ENCODE data around the gene CPNE8.
A peak's percentile ranks its signal among the peaks of the same experiment; 100 is the strongest.

The CPNE8 gene

DNA sequence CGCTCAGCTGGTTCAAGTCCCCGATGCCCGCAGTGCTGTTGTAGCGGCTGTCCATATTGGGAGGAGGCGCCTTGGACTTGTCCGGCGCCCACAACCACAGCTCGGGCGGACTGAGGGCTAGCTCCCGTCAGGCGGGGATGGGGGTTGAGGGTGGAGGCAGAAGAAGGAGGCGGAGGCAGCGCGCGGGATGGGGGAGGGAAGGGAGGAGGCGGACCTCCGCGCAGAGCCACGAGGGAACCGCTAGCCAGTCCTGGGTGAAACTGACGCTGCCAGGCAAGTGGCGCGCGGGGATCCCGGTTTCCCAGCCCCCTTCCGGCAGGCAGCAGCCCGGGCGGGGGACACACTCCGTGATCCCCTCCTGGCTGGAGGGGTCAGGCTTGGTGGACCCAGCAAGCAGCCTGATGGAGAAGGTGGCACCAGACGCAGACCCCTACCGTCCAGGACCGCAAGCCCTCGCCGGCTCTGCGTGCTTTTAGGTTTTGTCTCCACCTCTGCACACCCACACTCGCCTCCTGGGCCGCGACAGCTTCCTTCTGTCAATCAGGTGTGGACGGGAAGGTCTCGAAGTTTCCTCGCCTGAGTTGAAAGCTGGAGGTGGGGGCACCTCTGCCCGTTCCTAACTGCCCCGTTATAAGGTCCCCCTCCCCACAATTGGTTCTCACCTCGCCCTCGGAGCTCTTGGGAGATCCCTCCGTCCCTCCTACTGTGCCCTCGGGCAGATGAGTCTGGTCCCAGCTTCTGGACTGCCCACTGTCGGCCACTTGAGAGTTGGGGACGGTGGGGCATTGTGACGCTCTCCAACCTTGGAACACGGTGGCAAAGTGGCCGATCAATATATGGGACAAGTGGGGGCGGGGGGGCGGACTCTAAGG, at the start of gene CPNE8:
Gene CPNE8 (minus strand): TSS at position 112 of the 872 bp plus-strand sequence. CDS start 57 bp downstream, at position 55.
- TF ChIP-seq CEBPB (IDR thresholded peaks at IDR 0.05) (no peak), USF1 (IDR thresholded peaks at IDR 0.05) (no peak), TAF1 (IDR thresholded peaks at IDR 0.05; ENCODE audit: low read depth) (no peak), CREB1 (IDR thresholded peaks at IDR 0.05; ENCODE audit: low read depth) (no peak), YY1 (IDR thresholded peaks at IDR 0.05; ENCODE audit: low read depth) (no peak), RAD21 (IDR thresholded peaks at IDR 0.05; ENCODE audit: low read depth) (no peak), FOXM1 (IDR thresholded peaks at IDR 0.05; ENCODE audit: borderline replicate concordance, low read depth) (no peak), TCF12 (IDR thresholded peaks at IDR 0.05; ENCODE audit: low read depth) (no peak), EGR1 (IDR thresholded peaks at IDR 0.05) (no peak), REST (IDR thresholded peaks at IDR 0.05; ENCODE audit: low read depth) (no peak), EP300 (IDR thresholded peaks at IDR 0.05; ENCODE audit: borderline replicate concordance) (no peak), TEAD4 (IDR thresholded peaks at IDR 0.05) (no peak), ZBTB7A (IDR thresholded peaks at IDR 0.05; ENCODE audit: low read depth) (no peak), NFIC (IDR thresholded peaks at IDR 0.05) (no peak)
- TF ChIP-seq, protein P1, sequence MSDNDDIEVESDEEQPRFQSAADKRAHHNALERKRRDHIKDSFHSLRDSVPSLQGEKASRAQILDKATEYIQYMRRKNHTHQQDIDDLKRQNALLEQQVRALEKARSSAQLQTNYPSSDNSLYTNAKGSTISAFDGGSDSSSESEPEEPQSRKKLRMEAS (IDR thresholded peaks at IDR 0.05): no peak

DNA sequence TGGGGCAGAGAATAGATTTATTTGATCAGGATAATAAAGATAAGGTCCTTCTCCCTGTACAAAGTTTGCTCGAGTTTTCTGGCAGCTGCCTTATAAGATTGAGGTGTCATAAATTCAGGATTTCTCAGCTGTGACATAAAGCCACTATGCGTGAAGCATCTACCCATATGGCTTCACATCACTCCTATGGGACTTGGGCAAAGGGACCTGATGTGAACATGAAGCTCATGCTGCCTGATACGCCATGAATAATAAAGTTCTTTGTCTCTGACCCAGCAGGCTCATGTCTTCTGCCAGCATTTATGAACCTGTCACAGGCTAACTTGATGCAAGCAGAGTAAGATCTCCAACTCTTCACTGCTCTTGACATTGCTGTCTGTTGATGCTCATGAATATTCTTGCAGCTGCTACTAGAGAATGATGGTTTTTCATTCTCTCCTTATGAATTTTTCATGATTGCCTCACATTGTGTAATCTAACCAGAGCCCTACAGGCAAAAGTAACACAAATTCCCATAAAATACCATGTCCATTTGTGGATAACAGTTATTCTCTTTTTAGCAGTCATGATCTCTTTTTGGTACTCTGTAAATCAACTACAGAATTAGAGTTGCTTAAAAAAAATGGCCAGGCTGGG, 49.0 kb upstream of the CPNE8 start:
- no peak for TF ChIP-seq USF1 (IDR thresholded peaks at IDR 0.05)
- no peak for TF ChIP-seq EP300 (IDR thresholded peaks at IDR 0.05; ENCODE audit: borderline replicate concordance)
- no peak for TF ChIP-seq YY1 (IDR thresholded peaks at IDR 0.05; ENCODE audit: low read depth)
- no peak for TF ChIP-seq FOXM1 (IDR thresholded peaks at IDR 0.05; ENCODE audit: borderline replicate concordance, low read depth)

GRCh38 chr12:38949363-38949762, 44.0 kb upstream of the CPNE8 start:
- TF ChIP-seq CEBPB (IDR thresholded peaks at IDR 0.05): 0 out of 2 replicates have a peak, but pooled peaks have one; percentile 34
- no peak for TF ChIP-seq RAD21 (IDR thresholded peaks at IDR 0.05; ENCODE audit: low read depth)
- TF ChIP-seq REST (IDR thresholded peaks at IDR 0.05; ENCODE audit: low read depth): no peak
- no peak for TF ChIP-seq FOXM1 (IDR thresholded peaks at IDR 0.05; ENCODE audit: borderline replicate concordance, low read depth)

DNA sequence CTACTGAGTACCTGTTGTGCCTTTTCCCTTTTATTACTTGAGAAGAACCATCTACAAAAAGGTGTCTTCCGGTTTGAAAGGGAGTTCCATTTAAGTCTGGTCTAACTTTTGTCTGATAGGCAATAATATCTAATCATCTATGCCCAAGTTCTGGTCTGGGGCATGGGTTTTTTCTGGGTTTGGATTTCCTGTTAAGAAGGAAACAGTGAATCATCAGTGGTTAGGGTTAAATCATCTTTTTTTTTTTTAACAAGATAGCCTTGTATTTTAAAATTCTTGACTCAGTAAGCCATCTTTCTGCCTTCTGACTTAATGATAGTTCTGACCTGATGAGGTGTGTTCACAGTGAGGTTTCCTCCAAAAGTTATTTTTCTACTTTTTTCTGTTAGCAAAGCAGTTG, 29.3 kb upstream of the CPNE8 start:
- TF ChIP-seq EGR1 (IDR thresholded peaks at IDR 0.05): no peak
- no peak for TF ChIP-seq TCF12 (IDR thresholded peaks at IDR 0.05; ENCODE audit: low read depth)
- TF ChIP-seq NFIC (IDR thresholded peaks at IDR 0.05): no peak
- no peak for TF ChIP-seq FOXM1 (IDR thresholded peaks at IDR 0.05; ENCODE audit: borderline replicate concordance, low read depth)
- TF ChIP-seq USF1 (IDR thresholded peaks at IDR 0.05): no peak
- TF ChIP-seq RAD21 (IDR thresholded peaks at IDR 0.05; ENCODE audit: low read depth): no peak
- TF ChIP-seq CEBPB (IDR thresholded peaks at IDR 0.05): no peak
- TF ChIP-seq YY1 (IDR thresholded peaks at IDR 0.05; ENCODE audit: low read depth): no peak

DNA sequence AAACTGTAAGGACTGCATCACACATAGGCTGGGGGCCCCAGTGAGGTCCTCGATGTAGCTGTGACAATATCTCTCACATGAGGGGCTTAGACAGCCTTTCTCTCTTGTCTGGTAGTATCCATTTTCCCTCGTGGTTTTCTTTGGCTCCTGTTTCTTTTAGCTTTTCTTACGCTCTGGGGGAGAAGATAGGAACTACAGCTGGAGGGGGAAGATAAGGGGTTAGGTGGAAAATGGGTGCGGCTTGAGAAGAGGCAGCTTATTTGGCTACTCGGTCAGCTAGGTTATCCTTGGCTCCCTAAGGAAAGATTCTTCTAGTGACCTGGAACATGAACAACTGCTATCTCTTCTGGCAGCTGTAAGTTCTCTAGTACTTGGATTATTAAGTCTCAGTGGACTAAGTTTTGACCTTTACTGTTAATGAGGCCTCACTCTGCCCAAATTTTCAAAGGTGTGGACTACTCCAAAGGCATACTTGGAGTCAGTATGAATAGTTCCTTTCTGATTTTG, 28.7 kb upstream of the CPNE8 start:
- TF ChIP-seq TAF1 (IDR thresholded peaks at IDR 0.05; ENCODE audit: low read depth) (no peak), CEBPB (IDR thresholded peaks at IDR 0.05) (no peak), EP300 (IDR thresholded peaks at IDR 0.05; ENCODE audit: borderline replicate concordance) (no peak), TCF12 (IDR thresholded peaks at IDR 0.05; ENCODE audit: low read depth) (no peak), NFIC (IDR thresholded peaks at IDR 0.05) (no peak)
- TF ChIP-seq, protein P1 (IDR thresholded peaks at IDR 0.05): no peak

All from Ishikawa (cell line).